K562 (cell line): ENCODE data around the gene PIK3CA. TPM values are rescaled to one million over a fixed set of nuclear protein-coding genes. Genes with fewer than 3 reads are reported as not detected.

Experiments
- PHB ChIP-seq: fragments of 250-450 bp; sonication (Bioruptor Pico); IDR thresholded peaks from 2 replicates; pipeline ENCODE4 v1.5.0; 2021
- SNIP1 ChIP-seq: fragments of 450-650 bp; IDR thresholded peaks from 2 replicates; pipeline ENCODE4 v1.7.1; 2017; ENCODE audit warnings: low read depth, mild to moderate bottlenecking
- TEAD4 ChIP-seq, 2 experiments: sonication (generic) in 1 of 2; formaldehyde crosslinking in 1 of 2; IDR thresholded peaks; 2 replicates each; pipeline versions ENCODE4 v1.6.1 to v1.8.0; 2012 to 2022; ENCODE audit warnings: borderline replicate concordance in 1 of 2, inconsistent platforms in 1 of 2, low read length in 1 of 2, mild to moderate bottlenecking in 1 of 2, missing genetic modification reagents in 1 of 2
- U2AF1 ChIP-seq: fragments of 200-400 bp; formaldehyde crosslinking; optimal IDR thresholded peaks from 2 replicates; pipeline ENCODE3; 2017; ENCODE audit warnings: mild to moderate bottlenecking, low read depth, low read length, moderate library complexity
- YY1 ChIP-seq, 3 experiments: IDR thresholded peaks; 2 replicates each; pipeline ENCODE4 v1.6.1; 2011; ENCODE audit warnings: low read length in 2 of 3, mild to moderate bottlenecking in 2 of 3, moderate library complexity in 2 of 3, borderline replicate concordance in 1 of 3, control low read depth in 1 of 3, low read depth in 1 of 3; ENCODE audit not compliant: insufficient read depth in 3 of 3, insufficient replicate concordance in 2 of 3, control insufficient read depth in 1 of 3, insufficient read length in 1 of 3; ENCODE audit errors: extremely low read depth in 1 of 3
- ZNF12 ChIP-seq: sonication (generic); formaldehyde crosslinking; IDR thresholded peaks from 2 replicates; pipeline ENCODE4 v1.4.0; 2020; ENCODE audit warnings: mild to moderate bottlenecking, missing genetic modification reagents
- polyA plus RNA-seq, 8 experiments: library from polyadenylated mRNA; depleted of rRNA in 4 of 8; stranded (reverse) in 5 of 8; unstranded in 3 of 8; fragments of >200 nt; fragmentation: Nextera tagmentation in 2 of 8; fragmentation: Illumina TruSeq in 1 of 8; extraction: Ambion mirVana in 2 of 8; extraction: Trizol in 1 of 8; gene quantifications; 2 replicates each; pipeline versions ENCODE4 v1.2.1 to v1.2.3, GENCODE V29; 2011 to 2014; ENCODE audit warnings: inconsistent platforms in 1 of 8, missing spikeins in 1 of 8
- total RNA-seq, 7 experiments: library from RNA; depleted of rRNA in 6 of 7; stranded (reverse); fragments of >200 nt in 6 of 7; fragmentation: Illumina TruSeq in 2 of 7; extraction: Trizol in 2 of 7; gene quantifications; 2 replicates each; pipeline versions ENCODE4 v1.2.1 to v1.2.3, GENCODE V29; 2011 to 2021; ENCODE audit warnings: low replicate concordance in 1 of 7
- TF ChIP-seq, protein P1 (sequence below): sonication (generic); formaldehyde crosslinking; IDR thresholded peaks from 2 replicates; pipeline ENCODE4 v1.8.0; 2023; ENCODE audit warnings: missing genetic modification reagents, mild to moderate bottlenecking, borderline replicate concordance
- TF ChIP-seq, protein P2 (sequence below): fragments of 200-800 bp; sonication (Bioruptor generic); IDR thresholded peaks from 2 replicates; pipeline ENCODE4 v1.6.1; 2017; ENCODE audit warnings: missing genetic modification characterization, missing compliant biosample characterization
- TF ChIP-seq, protein P3 (sequence below), 2 experiments: IDR thresholded peaks; 2 replicates each; pipeline ENCODE4 v1.6.1; 2011; ENCODE audit warnings: borderline replicate concordance in 1 of 2, control low read depth in 1 of 2, low read depth in 1 of 2, low read length in 1 of 2, mild to moderate bottlenecking in 1 of 2, mixed read lengths in 1 of 2, moderate library complexity in 1 of 2; ENCODE audit not compliant: insufficient read depth in 1 of 2, insufficient read length in 1 of 2, poor library complexity in 1 of 2, severe bottlenecking in 1 of 2; ENCODE audit errors: extremely low read depth in 1 of 2
- TF ChIP-seq, protein P4 (sequence below): fragments of 250-450 bp; sonication (Bioruptor Pico); IDR thresholded peaks from 2 replicates; pipeline ENCODE4 v1.4.0; 2020; ENCODE audit warnings: mild to moderate bottlenecking, moderate library complexity

Gene PIK3CA
- total and polyA plus RNA-seq, 9 of the 15 experiments (the other 6 are each of a cell fraction or from before 2014, with no cell fraction given): 3.8 to 19.4 (median 10.8) TPM

DNA sequence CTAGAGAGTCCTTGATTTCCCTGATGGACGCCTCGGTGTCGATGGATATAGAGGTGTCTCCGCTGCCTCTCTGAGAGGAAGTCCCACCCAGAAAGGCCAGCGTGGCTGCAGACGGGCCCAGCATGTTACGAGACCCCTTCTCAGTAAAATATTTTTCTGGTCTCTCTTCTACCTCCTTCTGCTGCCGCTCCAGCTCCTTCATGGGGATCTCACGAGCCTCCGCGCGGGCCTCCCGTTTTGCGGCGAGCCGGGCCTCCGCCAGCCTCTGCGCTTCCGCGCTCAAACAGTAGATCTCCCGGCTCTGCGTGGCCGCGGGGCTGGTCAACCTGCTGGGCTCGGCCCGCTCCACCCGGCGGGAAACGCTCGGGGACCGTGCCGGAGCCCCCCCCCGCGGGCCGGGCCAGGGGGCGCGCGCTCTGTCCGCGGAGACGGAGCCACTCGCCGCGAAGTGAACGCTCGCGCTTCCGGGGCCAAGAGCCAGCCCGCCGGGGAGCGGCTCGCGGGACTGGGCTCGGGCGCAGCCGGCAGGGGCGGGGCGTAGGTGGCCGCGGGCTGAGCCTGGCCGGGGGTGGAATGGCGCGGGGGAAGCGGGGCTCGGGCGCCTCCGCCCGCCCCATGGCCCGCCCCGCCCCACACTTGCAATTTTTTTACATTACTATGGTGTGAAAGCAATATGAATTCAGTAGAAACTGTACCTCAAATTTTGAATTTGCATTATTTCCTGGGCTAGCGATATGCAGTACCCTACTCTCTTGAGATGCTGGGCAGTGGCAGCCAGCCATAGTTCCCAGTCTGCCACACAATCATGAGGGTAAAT is 113.0 kb downstream of the PIK3CA start (continued):
- TF ChIP-seq, protein P1, sequence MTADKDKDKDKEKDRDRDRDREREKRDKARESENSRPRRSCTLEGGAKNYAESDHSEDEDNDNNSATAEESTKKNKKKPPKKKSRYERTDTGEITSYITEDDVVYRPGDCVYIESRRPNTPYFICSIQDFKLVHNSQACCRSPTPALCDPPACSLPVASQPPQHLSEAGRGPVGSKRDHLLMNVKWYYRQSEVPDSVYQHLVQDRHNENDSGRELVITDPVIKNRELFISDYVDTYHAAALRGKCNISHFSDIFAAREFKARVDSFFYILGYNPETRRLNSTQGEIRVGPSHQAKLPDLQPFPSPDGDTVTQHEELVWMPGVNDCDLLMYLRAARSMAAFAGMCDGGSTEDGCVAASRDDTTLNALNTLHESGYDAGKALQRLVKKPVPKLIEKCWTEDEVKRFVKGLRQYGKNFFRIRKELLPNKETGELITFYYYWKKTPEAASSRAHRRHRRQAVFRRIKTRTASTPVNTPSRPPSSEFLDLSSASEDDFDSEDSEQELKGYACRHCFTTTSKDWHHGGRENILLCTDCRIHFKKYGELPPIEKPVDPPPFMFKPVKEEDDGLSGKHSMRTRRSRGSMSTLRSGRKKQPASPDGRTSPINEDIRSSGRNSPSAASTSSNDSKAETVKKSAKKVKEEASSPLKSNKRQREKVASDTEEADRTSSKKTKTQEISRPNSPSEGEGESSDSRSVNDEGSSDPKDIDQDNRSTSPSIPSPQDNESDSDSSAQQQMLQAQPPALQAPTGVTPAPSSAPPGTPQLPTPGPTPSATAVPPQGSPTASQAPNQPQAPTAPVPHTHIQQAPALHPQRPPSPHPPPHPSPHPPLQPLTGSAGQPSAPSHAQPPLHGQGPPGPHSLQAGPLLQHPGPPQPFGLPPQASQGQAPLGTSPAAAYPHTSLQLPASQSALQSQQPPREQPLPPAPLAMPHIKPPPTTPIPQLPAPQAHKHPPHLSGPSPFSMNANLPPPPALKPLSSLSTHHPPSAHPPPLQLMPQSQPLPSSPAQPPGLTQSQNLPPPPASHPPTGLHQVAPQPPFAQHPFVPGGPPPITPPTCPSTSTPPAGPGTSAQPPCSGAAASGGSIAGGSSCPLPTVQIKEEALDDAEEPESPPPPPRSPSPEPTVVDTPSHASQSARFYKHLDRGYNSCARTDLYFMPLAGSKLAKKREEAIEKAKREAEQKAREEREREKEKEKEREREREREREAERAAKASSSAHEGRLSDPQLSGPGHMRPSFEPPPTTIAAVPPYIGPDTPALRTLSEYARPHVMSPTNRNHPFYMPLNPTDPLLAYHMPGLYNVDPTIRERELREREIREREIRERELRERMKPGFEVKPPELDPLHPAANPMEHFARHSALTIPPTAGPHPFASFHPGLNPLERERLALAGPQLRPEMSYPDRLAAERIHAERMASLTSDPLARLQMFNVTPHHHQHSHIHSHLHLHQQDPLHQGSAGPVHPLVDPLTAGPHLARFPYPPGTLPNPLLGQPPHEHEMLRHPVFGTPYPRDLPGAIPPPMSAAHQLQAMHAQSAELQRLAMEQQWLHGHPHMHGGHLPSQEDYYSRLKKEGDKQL (CRISPR knock-in tag): 0 out of 2 replicates have a peak, but pooled peaks have one; percentile 20
- TF ChIP-seq, protein P2, sequence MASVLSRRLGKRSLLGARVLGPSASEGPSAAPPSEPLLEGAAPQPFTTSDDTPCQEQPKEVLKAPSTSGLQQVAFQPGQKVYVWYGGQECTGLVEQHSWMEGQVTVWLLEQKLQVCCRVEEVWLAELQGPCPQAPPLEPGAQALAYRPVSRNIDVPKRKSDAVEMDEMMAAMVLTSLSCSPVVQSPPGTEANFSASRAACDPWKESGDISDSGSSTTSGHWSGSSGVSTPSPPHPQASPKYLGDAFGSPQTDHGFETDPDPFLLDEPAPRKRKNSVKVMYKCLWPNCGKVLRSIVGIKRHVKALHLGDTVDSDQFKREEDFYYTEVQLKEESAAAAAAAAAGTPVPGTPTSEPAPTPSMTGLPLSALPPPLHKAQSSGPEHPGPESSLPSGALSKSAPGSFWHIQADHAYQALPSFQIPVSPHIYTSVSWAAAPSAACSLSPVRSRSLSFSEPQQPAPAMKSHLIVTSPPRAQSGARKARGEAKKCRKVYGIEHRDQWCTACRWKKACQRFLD (CRISPR knock-in tag): peak; percentile 46; the same call in 1 of the 2 replicates
- TF ChIP-seq ZNF12 (CRISPR knock-in tag) (peak; percentile 67), YY1 (IDR thresholded peaks at IDR 0.05; ENCODE audit: borderline replicate concordance in 1 of 3, control insufficient read depth in 1 of 3, extremely low read depth in 1 of 3, insufficient read depth in 3 of 3, insufficient read length in 1 of 3, insufficient replicate concordance in 2 of 3, low read depth in 1 of 3, low read length in 2 of 3) (peak in 2 of 3 experiments; percentile 68 to 70), TEAD4 (IDR thresholded peaks at IDR 0.05; ENCODE audit: low read length) (peak; percentile 18; the same call in 1 of the 2 replicates), TEAD4 (CRISPR knock-in tag; IDR thresholded peaks at IDR 0.05; ENCODE audit: borderline replicate concordance) (no peak), SNIP1 (no peak), U2AF1 (peak; percentile 20), PHB (no peak)
- TF ChIP-seq, protein P3, sequence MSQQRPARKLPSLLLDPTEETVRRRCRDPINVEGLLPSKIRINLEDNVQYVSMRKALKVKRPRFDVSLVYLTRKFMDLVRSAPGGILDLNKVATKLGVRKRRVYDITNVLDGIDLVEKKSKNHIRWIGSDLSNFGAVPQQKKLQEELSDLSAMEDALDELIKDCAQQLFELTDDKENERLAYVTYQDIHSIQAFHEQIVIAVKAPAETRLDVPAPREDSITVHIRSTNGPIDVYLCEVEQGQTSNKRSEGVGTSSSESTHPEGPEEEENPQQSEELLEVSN (IDR thresholded peaks at IDR 0.05; ENCODE audit: borderline replicate concordance in 1 of 2, extremely low read depth in 1 of 2, insufficient read depth in 1 of 2, insufficient read length in 1 of 2, low read depth in 1 of 2, low read length in 1 of 2, poor library complexity in 1 of 2, severe bottlenecking in 1 of 2): peak; percentile 68 to 76
- TF ChIP-seq, protein P4, sequence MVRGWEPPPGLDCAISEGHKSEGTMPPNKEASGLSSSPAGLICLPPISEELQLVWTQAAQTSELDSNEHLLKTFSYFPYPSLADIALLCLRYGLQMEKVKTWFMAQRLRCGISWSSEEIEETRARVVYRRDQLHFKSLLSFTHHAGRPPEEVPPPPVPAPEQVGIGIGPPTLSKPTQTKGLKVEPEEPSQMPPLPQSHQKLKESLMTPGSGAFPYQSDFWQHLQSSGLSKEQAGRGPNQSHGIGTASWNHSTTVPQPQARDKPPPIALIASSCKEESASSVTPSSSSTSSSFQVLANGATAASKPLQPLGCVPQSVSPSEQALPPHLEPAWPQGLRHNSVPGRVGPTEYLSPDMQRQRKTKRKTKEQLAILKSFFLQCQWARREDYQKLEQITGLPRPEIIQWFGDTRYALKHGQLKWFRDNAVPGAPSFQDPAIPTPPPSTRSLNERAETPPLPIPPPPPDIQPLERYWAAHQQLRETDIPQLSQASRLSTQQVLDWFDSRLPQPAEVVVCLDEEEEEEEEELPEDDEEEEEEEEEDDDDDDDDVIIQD (CRISPR knock-in tag): peak; percentile 82; the same call in 1 of the 2 replicates
